Inferior parietal cortex (tissue), 1 donor: ENCODE data around the gene SMAD3.
"Not testable (repeated sequence)": the region's sequence is repeated elsewhere in the genome, so short reads cannot be mapped to it uniquely, and the experiment has no call there.

Experiments
- DNase-seq: peaks from one replicate; pipeline ENCODE4 v3.0.0-alpha.2; 2016; ENCODE audit errors: extremely low spot score

SMAD3 gene

DNA sequence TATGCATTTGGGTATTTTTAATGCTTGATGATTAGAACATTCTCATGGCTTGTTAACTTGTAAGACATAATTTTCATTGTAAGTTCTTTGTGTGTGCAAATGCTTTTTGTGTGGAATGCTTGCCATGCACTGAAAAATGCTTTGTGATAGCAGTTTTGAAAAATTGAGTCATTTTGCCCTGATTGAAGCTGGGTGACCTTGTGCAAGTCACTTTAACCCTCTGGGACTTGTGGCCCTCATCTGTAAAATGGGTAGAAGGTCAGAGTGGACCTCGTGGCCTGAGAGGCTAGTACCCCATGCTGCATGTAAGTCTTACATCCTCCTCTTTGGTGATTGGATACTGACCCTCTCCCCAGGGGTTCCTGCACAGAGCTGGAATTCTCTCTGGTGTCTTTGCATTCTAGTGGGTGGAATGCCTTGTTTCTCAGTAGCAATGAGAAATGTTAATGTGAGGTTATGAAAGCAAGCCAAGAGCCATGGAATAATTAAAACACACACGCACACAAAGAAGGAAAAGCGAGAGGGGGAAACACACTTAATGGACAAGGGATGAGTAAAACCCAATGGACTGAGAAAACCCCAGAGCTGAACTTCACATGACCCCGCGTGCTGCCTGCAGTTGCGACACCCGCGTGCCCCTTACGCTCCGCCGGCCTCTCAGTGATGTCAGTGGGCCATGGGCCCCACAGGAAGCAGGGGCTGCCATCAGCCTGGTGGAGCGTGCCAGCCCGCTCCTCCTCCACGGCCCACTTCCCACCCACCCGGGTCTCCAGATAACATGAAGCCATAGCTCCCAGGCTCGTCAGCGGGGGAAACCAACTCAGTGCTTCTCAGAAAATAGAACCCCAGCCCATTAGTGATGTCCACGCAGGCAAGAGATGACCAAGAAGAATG is 44.0 kb downstream of the SMAD3 start:
- DNase-seq, result no peak

DNA sequence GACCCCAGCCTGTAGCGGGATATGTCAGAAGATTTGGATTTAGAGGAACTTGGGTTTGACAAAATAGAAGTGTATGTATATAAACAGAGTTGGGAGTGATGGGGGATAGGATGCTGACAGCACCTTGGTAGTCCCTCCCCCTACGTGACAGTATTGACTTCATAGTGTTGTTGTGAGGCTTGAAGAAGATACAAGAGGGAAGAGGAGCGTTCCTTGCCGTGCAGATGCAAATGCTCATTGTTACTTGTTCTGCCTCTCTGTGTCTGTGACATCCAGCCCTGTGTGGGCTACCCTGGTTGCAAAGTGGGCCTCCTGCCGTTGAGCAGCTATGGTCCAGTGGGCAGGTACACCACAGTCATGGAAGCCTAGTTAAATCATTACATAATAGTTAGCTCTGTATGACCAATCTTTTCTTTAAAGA is 45.0 kb downstream of the SMAD3 start:
- DNase-seq, result no peak

DNA sequence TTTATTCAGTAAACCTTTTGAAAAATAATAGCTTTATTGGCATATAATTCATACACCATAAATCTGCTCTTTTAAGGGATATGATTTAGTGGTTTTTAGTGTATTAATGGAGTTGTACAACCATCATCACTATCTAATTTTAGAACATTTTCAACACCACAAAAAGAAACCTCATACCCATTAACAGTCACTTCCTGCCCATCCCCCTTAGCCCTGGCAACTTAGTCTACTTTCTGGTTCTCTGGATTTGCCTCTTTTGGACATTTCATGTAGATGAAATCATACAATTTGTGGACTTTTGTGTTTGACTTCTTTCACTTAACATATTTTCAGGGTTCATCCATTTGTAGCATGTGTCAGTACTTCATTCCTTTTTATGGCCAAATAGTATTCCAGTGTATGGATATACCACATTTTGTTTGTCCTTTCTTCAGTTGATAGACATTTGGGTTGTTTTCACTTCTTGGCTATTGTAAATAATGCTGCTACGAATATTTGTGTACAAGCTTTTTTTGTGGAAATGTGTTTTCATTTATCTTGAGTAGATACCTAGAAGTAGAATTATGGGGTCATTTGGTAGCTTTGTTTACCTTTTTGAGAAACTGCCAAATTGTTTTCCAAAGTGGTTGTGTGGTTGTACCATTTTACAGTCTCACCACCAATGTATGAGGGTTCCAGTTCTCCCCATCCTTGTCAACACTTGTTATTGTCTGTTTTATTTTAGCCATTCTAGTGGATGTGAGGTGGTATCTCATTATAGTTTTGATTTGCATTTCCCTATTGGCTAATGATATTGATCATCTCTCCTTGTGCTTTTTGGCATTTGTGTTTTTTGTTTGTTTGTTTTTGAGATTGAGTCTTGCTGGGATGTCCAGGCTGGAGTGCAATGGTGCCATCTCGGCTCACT is 45.8 kb downstream of the SMAD3 start:
- no peak for DNase-seq

DNA sequence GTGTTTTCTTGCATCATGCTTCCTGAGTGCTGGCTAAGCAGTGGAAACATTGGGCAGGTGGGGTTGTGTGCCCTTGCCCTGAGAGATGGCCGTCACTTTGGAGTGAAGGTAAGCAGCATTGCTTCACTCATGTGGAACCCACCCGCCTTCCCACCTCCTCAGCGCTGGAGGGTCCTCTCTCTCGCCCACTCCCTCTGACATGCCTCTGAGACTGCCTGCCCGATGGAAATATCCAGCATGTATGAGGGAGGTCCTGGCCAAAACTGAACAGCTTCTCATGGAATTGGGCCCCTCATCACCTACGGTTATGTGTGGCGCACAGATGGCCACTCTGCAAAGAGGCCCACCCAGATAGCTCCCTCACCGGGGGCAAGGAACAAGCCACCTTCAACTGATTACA is 48.6 kb downstream of the SMAD3 start:
- DNase-seq, result no peak

DNA sequence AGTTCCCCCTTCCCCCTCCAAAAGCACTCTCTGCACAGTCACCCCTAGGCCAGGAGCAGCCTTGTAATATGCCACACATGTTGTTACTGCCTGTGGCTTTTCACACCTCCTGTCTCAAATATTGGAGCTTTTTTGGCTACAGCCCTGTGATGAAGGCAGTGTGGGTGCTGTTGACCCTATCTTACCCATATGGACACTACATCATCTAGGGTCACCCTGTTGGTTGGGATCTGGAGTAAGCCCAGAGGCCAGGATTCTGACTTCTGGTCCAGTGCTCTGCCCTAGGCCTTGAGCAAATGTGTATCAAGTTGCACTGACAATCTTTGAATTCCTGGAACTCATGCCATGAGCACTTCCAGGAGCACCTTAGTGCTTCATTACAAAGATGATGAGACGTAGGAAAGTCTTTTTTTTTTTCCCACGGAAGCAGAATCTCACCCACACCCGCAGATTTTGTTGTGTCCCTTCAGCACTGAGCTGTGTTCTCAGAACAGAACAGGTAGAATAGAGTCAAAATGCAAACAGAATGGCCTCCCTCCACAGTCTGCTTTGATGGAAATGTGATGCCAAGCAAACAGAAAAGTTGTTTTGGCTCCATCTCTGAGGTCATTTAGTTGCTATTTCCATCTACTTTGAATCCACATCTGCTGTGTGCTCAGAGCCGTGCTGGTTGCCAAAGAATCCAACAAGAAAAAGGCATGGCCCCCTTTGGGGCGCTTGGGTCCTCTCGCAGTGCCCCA is 49.6 kb downstream of the SMAD3 start:
- DNase-seq, result no peak

DNA sequence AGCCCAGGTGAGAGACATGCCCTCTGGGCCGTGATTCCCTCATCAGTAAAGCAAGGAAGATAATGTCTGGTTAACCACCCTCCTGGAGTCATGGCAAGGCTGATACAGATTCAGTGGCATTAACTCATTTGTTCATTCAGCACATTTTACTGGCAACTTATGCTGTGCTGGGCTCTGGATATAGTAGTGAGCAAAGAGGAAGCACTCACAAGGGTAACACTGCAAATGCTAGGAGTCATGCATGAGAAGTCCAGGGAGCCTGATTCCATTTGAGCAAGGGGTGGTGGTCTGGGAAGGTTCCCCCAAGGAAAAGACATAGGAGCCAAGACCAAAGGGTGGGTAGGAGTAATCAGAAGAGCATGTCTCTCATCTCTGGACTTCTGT is 50.2 kb downstream of the SMAD3 start:
- no peak for DNase-seq

DNA sequence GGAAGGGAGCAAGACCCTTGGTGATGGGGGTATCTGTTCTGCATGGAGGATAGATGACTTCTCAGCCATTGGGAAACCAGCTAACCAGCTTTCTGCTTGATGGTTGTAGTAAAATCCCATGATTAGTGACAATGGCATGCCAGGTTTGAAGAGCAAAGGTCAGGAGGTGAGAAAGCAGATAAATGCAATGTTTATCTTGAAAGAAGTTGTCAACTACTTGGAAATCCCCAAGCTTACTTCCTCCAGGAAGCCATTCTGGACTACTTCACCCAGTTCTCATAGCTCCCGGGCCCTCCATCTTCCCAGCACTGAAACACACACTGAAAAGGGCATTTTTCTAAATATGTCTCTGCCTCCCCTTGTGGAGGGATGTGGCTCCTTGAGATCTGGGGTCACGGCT is 51.3 kb downstream of the SMAD3 start:
- DNase-seq, result no peak

DNA sequence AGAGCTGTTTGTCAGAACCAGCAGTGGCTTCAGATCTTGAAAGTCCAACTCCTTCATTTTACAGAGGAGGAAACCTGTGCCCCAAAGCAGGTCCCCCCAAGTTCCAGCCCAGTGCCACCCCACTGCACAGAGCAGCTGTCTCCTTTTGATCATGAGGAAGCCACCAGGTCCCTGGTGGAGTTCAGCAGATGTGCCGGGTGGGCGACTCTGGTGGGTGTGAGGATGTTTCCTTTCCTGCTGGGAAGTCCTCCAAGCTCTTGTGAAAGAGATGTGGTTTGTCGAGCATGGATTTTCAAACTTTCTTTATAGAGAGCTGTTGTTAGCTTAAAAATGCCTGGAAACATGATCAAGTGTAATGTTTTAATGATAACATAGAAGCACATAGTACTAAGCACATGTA is 52.0 kb downstream of the SMAD3 start:
- DNase-seq, result no peak

DNA sequence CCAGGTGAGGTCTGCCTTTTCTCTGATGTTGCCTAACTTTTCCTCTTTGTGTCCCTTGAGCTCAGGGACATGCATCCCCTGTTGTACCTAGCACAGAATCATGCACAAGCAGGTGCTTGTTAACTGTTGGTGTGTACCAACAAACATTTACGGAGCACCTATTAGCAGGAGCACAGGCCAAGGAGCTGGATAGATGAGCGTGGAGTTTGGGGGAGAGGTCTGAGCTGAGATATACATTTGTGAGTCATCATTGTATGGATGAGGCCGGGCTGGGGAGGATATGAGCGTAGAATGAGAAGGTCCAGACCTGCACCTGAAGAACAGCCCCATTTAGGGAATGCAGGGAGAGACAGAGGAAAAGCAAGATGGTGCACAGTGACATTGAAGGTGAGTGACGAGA is 53.4 kb downstream of the SMAD3 start:
- no peak for DNase-seq

DNA sequence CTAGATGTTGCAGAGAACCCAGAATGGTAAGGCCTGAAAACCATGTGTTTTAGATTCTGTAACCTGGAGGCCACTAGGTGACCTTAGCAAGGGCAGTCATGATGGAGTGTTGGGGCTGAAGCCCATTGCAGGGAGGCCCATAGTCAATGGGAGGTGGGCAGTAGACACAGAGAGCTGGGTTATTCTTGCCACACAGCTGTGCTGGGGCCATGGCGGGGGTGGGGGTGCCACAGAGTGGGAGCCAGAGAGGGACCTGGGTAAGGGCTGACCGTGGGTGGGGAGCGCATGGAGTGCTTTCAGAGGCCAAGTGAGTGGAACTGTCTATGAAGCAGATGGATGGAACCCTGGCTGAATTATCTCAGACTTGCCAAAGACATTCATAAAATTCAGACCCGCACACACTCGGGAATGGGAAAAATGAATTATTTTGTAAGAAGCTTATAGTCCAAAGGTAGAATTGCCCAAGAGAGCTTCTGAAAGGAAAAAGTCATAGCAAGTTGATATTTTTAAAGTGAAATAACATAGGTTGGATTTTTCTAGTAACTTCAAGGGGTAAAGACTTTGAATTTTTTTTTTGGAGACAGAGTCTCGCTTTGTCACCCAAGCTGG is 53.9 kb downstream of the SMAD3 start:
- DNase-seq, result no peak

DNA sequence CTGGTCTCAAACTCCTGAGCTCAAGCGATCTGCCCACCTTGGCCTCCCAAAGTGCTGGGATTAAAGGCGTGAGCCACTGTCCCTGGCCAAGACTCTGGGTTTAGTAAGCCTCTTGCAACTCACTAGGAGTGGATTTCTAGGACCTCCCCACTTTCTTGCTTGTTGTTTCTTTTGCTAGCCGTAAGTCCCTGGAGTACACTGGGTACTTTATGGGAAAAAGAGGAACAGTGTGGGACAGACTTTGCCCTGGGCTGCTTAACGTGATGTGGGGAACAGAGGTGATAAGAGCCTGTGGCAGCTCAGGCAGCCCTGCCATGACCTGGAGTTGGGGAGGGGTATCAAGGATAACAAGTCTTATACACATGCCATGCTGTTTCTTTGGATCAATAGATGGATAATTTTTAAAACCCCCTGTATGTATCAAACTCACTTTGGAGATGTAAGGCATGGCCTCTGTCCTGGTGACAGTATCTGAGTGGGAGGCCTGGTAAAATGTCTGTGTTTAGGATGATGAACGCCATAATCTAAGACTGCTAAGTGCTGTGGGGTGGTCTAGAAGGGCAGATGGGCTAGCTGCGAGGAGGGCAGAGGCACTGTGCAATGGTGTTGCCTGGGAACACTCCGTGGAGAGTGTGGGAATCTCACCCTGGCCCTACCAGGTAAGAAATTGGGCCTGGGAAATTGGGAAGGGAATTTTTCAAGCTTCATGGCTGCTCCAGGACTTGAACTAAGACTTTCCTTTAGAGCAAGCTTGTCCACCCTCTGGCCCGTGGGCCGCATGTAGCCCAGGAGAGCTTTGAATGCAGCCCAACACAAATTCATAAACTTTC is 54.8 kb downstream of the SMAD3 start:
- no peak for DNase-seq

DNA sequence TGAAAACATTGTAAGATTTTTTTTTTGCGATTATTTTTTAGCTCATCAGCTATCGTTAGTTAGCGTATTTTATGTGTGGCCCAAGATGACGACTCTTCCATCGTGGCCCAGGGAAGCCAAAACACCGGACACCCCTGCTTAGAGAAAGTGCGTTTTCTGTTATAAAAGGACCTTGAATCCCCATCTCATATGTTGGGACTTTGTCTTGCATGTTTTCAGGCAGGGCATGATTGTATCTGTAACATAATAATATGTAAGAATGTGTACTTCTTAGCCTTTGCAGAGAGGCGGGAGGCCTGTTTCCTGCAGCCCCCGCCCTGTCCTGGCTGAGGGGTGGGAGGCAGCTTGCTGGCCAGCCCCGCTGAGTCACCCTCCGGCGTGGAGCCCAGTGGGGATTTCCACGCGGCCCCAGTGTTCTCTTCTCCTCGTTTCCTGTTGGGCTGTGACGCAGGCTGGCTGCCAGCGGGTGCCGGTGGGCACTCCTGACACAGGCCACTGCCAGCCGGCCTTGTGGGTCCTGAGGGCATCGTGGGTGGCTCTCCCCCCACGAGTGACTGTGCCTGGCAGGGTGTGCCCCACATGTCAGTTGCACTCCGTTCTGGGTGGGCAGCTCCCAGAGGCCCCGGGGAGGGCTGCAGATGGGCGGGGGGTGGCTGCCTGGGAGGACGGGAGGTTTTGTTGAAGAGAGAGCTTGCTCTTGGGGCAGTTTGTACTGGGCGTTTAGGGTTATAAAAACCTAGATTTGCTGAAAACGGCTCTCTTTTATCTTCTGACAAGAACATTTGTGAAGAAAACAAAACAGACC is 55.6 kb downstream of the SMAD3 start:
- no peak for DNase-seq

DNA sequence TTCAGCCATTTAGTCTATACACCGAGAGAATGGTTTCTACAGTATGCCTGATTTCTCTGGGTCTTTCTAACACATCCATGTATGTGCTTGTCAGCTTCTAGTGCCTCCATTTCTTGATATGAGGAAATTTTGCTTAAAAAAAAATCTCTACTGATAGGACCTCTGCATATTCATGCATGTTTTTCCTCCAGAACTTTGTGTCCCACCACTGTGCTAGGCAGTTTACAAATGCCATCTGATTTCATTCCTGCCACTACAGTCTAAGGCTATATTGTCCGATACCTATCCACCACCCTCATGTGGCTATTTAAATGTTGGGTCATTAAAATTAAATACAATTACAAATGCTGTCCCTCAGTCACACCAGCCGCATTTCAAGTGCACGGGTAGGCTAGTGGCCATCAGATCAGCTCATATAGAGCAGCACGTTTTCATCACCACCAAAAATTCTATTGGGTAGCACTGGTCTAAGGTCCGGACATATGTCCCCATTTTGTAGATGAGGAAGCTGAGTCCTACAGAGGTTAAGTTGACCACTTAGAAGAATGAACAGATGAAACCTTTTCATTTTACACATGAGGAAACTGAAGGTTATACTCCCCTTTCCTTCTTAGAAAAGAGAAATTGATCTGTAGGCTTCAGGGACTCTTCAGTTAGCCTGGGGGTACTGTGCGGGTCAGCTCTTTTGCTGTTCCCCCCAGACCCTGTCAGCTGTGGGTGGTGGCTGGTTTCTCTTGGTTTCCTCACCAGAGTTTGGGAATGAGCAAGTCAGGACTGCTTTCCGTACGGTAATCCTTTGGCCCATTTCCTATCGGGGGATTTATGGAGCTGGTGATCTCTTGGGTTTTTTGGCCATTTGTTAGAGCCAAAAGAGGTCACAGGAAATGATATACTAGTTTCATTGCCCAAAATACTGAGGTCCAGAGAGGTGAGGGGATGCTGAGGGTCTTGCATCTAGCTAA is 56.5 kb downstream of the SMAD3 start:
- DNase-seq, result no peak

DNA sequence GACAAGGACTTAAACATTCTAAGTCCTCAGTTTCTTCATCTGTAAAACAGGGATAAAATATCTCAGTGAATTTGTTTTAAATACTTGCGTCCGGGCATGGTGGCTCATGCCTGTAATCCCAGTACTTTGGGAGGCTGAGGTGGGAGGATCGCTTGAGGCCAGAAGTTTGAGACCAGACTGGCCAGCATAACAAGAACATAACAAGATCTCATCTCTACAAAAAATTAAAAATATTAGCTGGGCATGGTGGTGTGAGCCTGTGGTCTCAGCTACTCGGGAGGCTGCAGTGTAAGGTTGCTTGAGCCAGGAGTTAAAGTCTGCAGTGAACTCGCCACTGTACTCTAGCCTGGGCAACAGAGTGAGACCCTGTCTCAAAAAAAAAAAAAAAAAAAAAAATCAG is 57.4 kb downstream of the SMAD3 start:
- DNase-seq, result not testable (repeated sequence)

DNA sequence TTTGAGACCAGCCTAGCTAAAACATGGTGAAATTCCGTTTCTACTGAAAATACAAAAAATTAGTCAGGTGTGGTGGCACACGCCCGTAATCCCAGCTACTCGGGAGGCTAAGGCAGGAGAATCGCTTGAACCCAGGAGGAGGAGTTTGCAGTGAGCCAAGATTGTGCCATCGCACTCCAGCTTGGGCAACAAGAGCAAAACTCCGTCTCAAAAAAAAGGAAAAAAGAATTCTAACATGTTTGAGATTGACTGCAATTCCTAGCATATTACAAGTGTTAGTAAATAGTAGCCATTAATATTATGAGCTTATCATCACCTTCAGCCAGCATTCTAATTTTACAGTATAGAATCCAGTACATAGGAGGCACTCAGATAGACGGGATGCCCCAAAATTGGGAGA is 57.9 kb downstream of the SMAD3 start:
- not testable (repeated sequence) for DNase-seq

DNA sequence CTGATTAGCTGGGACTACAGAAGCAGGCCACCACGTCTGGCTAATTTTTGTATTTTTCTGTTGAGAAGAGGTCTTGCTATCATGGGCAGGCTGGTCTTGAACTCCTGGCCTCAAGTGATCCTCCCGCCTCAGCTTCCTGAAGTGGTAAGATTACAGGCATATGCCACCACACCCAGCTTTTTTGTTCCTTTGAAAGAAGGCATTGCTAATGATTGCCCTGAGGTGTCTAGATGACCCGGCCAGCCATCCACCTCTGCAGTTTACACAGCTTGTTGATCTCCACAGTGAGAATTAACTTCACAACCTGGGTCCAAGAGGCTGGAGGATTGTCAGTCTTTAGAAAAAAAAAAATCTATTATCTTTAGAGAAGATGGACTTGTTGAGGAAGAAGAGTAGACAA is 58.7 kb downstream of the SMAD3 start:
- no peak for DNase-seq

DNA sequence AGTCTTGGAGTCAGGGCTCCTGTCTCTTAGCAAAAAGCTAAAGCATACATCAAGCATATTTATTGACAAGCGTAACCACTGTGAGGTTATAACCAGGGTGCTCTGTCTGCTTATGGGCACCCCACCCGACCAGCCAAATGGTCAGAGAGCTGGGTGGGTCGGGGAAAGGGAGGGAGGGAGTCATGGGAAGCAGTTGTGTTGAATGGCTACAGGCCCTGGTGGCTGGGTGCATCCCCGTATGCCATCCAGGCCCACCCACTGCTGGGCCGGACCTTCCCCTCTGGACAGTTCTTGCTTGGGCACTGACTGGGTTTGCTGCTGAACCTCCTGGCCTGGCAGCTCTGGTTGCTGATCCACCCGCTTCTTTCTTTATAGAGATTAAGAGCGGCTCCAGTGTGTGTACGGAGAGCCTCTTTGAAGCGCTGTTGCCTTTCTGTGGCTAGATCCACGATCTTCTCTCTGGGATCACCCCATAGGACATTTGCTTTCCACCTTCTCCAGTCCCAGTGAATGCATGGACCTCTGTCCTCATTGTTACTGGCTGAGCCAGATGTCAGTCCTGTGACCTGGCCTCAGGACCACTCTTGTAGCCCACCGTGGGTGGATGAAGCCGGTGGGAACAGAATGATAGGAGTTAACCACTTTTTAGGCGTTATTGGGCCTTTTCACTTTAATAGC is 59.6 kb downstream of the SMAD3 start:
- no peak for DNase-seq
